ENCODE data around the gene LACTB. TPM values are rescaled to one million over a fixed set of nuclear protein-coding genes. Genes with fewer than 3 reads are reported as not detected.

Gene LACTB
- total RNA-seq, 1 experiment from 2014 or later = 17.2 TPM

DNA sequence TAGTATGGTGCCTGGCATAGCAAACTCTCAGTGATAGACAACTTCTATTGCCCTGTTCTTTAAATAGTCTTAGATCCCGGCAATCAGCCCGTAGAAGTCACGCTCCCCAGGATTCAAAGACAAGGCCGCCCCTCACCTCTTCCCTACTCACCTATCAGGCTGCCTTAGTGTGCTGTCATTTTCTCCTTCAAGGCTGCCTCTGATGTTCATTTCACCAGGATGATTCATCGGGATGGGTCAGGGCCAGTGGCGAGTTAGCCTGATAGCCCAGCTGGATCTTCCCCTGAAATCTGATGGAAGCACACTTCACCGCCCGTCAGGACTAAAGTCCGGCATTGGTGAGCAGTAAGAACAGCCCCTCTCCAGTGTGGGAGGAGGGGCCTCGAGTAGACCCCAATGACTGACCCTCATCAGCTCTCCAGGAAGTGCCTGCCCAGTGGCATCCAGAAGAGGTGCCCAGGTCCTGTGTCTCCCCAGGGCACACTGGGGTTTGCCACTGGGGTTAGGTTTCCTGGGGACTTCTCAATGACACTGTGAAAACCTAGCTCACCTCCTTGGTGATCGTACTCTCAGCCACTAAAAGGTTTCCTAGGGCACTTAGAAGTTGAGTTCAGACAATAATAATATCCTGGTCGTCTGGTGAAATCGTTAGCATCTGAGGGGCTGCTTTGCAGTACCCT, 41.6 kb upstream of the LACTB start:
- TF ChIP-seq, protein P1, sequence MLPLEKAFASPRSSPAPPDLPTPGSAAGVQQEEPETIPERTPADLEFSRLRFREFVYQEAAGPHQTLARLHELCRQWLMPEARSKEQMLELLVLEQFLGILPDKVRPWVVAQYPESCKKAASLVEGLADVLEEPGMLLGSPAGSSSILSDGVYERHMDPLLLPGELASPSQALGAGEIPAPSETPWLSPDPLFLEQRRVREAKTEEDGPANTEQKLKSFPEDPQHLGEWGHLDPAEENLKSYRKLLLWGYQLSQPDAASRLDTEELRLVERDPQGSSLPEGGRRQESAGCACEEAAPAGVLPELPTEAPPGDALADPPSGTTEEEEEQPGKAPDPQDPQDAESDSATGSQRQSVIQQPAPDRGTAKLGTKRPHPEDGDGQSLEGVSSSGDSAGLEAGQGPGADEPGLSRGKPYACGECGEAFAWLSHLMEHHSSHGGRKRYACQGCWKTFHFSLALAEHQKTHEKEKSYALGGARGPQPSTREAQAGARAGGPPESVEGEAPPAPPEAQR (CRISPR knock-in tag; IDR thresholded peaks at IDR 0.05) = no peak
- TF ChIP-seq, protein P2, sequence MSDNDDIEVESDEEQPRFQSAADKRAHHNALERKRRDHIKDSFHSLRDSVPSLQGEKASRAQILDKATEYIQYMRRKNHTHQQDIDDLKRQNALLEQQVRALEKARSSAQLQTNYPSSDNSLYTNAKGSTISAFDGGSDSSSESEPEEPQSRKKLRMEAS (CRISPR knock-in tag; IDR thresholded peaks at IDR 0.05) = no peak
- TF ChIP-seq FOXK1 (CRISPR knock-in tag; IDR thresholded peaks at IDR 0.05) = no peak
- TF ChIP-seq, protein P3, sequence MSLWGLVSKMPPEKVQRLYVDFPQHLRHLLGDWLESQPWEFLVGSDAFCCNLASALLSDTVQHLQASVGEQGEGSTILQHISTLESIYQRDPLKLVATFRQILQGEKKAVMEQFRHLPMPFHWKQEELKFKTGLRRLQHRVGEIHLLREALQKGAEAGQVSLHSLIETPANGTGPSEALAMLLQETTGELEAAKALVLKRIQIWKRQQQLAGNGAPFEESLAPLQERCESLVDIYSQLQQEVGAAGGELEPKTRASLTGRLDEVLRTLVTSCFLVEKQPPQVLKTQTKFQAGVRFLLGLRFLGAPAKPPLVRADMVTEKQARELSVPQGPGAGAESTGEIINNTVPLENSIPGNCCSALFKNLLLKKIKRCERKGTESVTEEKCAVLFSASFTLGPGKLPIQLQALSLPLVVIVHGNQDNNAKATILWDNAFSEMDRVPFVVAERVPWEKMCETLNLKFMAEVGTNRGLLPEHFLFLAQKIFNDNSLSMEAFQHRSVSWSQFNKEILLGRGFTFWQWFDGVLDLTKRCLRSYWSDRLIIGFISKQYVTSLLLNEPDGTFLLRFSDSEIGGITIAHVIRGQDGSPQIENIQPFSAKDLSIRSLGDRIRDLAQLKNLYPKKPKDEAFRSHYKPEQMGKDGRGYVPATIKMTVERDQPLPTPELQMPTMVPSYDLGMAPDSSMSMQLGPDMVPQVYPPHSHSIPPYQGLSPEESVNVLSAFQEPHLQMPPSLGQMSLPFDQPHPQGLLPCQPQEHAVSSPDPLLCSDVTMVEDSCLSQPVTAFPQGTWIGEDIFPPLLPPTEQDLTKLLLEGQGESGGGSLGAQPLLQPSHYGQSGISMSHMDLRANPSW (CRISPR knock-in tag; conservative IDR thresholded peaks at IDR 0.05; ENCODE audit: low read depth) = no peak
- no peak for TF ChIP-seq ZNF423 (CRISPR knock-in tag; IDR thresholded peaks at IDR 0.05)
- TF ChIP-seq, protein P4, sequence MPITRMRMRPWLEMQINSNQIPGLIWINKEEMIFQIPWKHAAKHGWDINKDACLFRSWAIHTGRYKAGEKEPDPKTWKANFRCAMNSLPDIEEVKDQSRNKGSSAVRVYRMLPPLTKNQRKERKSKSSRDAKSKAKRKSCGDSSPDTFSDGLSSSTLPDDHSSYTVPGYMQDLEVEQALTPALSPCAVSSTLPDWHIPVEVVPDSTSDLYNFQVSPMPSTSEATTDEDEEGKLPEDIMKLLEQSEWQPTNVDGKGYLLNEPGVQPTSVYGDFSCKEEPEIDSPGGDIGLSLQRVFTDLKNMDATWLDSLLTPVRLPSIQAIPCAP (CRISPR knock-in tag; IDR thresholded peaks at IDR 0.05) = no peak
- TF ChIP-seq RORB (CRISPR knock-in tag; IDR thresholded peaks at IDR 0.05) = no peak
- TF ChIP-seq SMAD3 (CRISPR knock-in tag; IDR thresholded peaks at IDR 0.05; ENCODE audit: borderline replicate concordance) = no peak
- TF ChIP-seq GRHL2 (CRISPR knock-in tag; IDR thresholded peaks at IDR 0.05; ENCODE audit: insufficient replicate concordance, severe bottlenecking) = no peak
- TF ChIP-seq GABPB1 (CRISPR knock-in tag; IDR thresholded peaks at IDR 0.05) = no peak
- TF ChIP-seq, protein P5, sequence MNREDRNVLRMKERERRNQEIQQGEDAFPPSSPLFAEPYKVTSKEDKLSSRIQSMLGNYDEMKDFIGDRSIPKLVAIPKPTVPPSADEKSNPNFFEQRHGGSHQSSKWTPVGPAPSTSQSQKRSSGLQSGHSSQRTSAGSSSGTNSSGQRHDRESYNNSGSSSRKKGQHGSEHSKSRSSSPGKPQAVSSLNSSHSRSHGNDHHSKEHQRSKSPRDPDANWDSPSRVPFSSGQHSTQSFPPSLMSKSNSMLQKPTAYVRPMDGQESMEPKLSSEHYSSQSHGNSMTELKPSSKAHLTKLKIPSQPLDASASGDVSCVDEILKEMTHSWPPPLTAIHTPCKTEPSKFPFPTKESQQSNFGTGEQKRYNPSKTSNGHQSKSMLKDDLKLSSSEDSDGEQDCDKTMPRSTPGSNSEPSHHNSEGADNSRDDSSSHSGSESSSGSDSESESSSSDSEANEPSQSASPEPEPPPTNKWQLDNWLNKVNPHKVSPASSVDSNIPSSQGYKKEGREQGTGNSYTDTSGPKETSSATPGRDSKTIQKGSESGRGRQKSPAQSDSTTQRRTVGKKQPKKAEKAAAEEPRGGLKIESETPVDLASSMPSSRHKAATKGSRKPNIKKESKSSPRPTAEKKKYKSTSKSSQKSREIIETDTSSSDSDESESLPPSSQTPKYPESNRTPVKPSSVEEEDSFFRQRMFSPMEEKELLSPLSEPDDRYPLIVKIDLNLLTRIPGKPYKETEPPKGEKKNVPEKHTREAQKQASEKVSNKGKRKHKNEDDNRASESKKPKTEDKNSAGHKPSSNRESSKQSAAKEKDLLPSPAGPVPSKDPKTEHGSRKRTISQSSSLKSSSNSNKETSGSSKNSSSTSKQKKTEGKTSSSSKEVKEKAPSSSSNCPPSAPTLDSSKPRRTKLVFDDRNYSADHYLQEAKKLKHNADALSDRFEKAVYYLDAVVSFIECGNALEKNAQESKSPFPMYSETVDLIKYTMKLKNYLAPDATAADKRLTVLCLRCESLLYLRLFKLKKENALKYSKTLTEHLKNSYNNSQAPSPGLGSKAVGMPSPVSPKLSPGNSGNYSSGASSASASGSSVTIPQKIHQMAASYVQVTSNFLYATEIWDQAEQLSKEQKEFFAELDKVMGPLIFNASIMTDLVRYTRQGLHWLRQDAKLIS (CRISPR knock-in tag; IDR thresholded peaks at IDR 0.05; ENCODE audit: borderline replicate concordance) = no peak
- TF ChIP-seq, protein P6, sequence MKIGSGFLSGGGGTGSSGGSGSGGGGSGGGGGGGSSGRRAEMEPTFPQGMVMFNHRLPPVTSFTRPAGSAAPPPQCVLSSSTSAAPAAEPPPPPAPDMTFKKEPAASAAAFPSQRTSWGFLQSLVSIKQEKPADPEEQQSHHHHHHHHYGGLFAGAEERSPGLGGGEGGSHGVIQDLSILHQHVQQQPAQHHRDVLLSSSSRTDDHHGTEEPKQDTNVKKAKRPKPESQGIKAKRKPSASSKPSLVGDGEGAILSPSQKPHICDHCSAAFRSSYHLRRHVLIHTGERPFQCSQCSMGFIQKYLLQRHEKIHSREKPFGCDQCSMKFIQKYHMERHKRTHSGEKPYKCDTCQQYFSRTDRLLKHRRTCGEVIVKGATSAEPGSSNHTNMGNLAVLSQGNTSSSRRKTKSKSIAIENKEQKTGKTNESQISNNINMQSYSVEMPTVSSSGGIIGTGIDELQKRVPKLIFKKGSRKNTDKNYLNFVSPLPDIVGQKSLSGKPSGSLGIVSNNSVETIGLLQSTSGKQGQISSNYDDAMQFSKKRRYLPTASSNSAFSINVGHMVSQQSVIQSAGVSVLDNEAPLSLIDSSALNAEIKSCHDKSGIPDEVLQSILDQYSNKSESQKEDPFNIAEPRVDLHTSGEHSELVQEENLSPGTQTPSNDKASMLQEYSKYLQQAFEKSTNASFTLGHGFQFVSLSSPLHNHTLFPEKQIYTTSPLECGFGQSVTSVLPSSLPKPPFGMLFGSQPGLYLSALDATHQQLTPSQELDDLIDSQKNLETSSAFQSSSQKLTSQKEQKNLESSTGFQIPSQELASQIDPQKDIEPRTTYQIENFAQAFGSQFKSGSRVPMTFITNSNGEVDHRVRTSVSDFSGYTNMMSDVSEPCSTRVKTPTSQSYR (CRISPR knock-in tag; IDR thresholded peaks at IDR 0.05) = no peak
- TF ChIP-seq JUN (CRISPR knock-in tag; IDR thresholded peaks at IDR 0.05) = no peak
- H3K4me3 Mint-ChIP-seq = no peak overlapping the region
- CTCF ChIA-PET = interaction anchor here (1.6 kb wide), 1 partner anchor 32 kb away, joined by 9 read pairs; no protein-coding TSS in a partner anchor
- POLR2A ChIA-PET = interaction anchor here (1.3 to 1.5 kb wide), 2 partner anchors 12 to 32 kb away, joined by 3 to 4 read pairs; no protein-coding TSS in a partner anchor
- ATAC-seq = no peak
- no peak for DNase-seq (ENCODE audit: low spot score)
- H3K27me3 Mint-ChIP-seq (ENCODE audit: low read depth) = no peaks in the 10 kb centered on the region; the same call in 1 of the 2 replicates
- H3K4me1 Mint-ChIP-seq = peaks cover 80% of the 10 kb centered on the region
- no peaks in the 10 kb centered on the region for H3K36me3 Mint-ChIP-seq
- H3K27ac Mint-ChIP-seq = no peak overlapping the region; the same call in 1 of the 2 replicates
- no peaks in the 10 kb centered on the region for H3K9me3 Mint-ChIP-seq
